Mesendoderm (in vitro differentiated cells): ENCODE results near the gene PLK5.
"Not testable (repeated sequence)": the region's sequence is repeated elsewhere in the genome, so short reads cannot be mapped to it uniquely, and the experiment has no call there.

ENCODE experiments used
- DNase-seq: peaks from one replicate; pipeline ENCODE4 v3.0.0; 2013
- H2AK5ac ChIP-seq: 2 replicates; pipeline ENCODE4 v1.6.1; 2013; ENCODE audit warnings: low read length, inconsistent platforms
- H2BK120ac ChIP-seq: 2 replicates; pipeline ENCODE4 v1.6.1; 2013; ENCODE audit warnings: low read depth, mild to moderate bottlenecking, low read length, moderate library complexity, mixed read lengths
- H2BK15ac ChIP-seq: replicated peaks from 2 replicates; pipeline ENCODE4 v1.6.1; 2013; ENCODE audit warnings: low read depth, mild to moderate bottlenecking, moderate library complexity
- H2BK5ac ChIP-seq: 2 replicates; pipeline ENCODE4 v1.6.1; 2013; ENCODE audit warnings: low read length, inconsistent platforms
- H3K18ac ChIP-seq: 2 replicates; pipeline ENCODE4 v1.6.1; 2013; ENCODE audit warnings: mild to moderate bottlenecking, low read length, mixed read lengths
- H3K23ac ChIP-seq: one replicate; pipeline ENCODE4 v1.6.1; 2013; ENCODE audit warnings: low read length
- H3K27ac ChIP-seq: 2 replicates; pipeline ENCODE4 v1.5.1; 2013; ENCODE audit warnings: low read depth, mild to moderate bottlenecking, inconsistent platforms, low read length, moderate library complexity
- H3K27me3 ChIP-seq: 2 replicates; pipeline ENCODE4 v1.6.1; 2013; ENCODE audit warnings: low read length, control low read depth, mild to moderate bottlenecking, inconsistent platforms; ENCODE audit not compliant: insufficient read depth, poor library complexity
- H3K36me3 ChIP-seq: 2 replicates; pipeline ENCODE4 v1.6.1; 2013; ENCODE audit warnings: low read length, inconsistent platforms; ENCODE audit not compliant: control insufficient read depth, insufficient read depth
- H3K4ac ChIP-seq: one replicate; pipeline ENCODE4 v1.6.1; 2013; ENCODE audit warnings: low read depth, mild to moderate bottlenecking, low read length, moderate library complexity
- H3K4me1 ChIP-seq: 2 replicates; pipeline ENCODE4 v1.6.1; 2013; ENCODE audit warnings: low read depth, low read length, inconsistent platforms; ENCODE audit not compliant: control insufficient read depth
- H3K4me2 ChIP-seq: 2 replicates; pipeline ENCODE4 v1.6.1; 2013; ENCODE audit warnings: low read length
- H3K4me3 ChIP-seq: 2 replicates; pipeline ENCODE4 v1.5.1; 2013; ENCODE audit warnings: mild to moderate bottlenecking, low read length
- H3K56ac ChIP-seq: one replicate; pipeline ENCODE4 v1.6.1; 2013; ENCODE audit warnings: low read length
- H3K79me1 ChIP-seq: 2 replicates; pipeline ENCODE4 v1.6.1; 2013; ENCODE audit warnings: low read length, inconsistent platforms
- H3K79me2 ChIP-seq: 2 replicates; pipeline ENCODE4 v1.6.1; 2013; ENCODE audit warnings: mild to moderate bottlenecking, low read length; ENCODE audit not compliant: control insufficient read depth, insufficient read depth
- H3K9ac ChIP-seq: 2 replicates; pipeline ENCODE4 v1.6.1; 2013; ENCODE audit warnings: low read length, inconsistent platforms
- H4K5ac ChIP-seq: one replicate; pipeline ENCODE4 v1.6.1; 2013; ENCODE audit warnings: low read length
- H4K8ac ChIP-seq: one replicate; pipeline ENCODE4 v1.6.1; 2013; ENCODE audit warnings: low read depth, mild to moderate bottlenecking, control low read depth, low read length, moderate library complexity
- WGBS: extraction: QIAGEN DNeasy Blood & Tissue Kit; methylation state at CpG from one replicate; pipeline ENCODE4 v1.1.7; 2013; ENCODE audit warnings: low lambda C conversion rate, missing lambda C conversion rate; ENCODE audit not compliant: insufficient coverage; ENCODE audit errors: extremely low coverage; 5-methylcytosine and 5-hydroxymethylcytosine counted together

Gene PLK5

GRCh38 chr19:1538978-1539377, 15.1 kb downstream of the PLK5 start:
- H3K4me3 ChIP-seq = no peak overlapping the region
- no peak overlapping the region for H4K5ac ChIP-seq
- no peaks in the 10 kb centered on the region for H3K4me1 ChIP-seq
- no peak overlapping the region for H2AK5ac ChIP-seq
- H3K4me2 ChIP-seq = no peak overlapping the region
- H4K8ac ChIP-seq = no peak overlapping the region
- H3K56ac ChIP-seq = no peak overlapping the region
- H3K79me2 ChIP-seq = no peaks in the 10 kb centered on the region
- no peaks in the 10 kb centered on the region for H3K79me1 ChIP-seq
- H3K36me3 ChIP-seq = no peaks in the 10 kb centered on the region
- H3K4ac ChIP-seq = no peak overlapping the region
- H3K9ac ChIP-seq = no peak overlapping the region
- H3K18ac ChIP-seq = no peak overlapping the region
- H3K27ac ChIP-seq = no peak overlapping the region
- DNase-seq = no peak
- no peak overlapping the region for H2BK120ac ChIP-seq
- H3K27me3 ChIP-seq = no peaks in the 10 kb centered on the region
- H3K23ac ChIP-seq = no peak overlapping the region
- no peak overlapping the region for H2BK5ac ChIP-seq
- no peak overlapping the region for H2BK15ac ChIP-seq
- no CpG with 5 or more reads among the region's 15 CpGs for WGBS

DNA sequence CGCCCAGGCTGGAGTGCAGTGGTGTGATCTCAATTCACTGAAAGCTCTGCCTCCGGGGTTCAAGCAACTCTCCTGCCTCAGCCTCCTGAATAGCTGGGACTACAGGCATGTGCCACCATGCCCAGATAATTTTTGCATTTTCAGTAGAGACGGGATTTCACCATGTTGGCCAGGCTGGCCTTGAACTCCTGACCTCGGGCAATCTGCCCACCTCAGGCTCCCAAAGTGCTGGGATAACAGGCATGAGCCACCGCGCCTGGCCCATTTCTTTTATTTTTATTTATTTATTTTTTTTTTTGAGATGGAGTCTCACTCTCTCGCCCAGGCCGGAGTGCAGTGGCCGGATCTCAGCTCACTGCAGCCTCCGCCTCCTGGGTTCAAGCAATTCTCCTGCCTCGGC, 15.9 kb downstream of the PLK5 start:
- H3K4ac ChIP-seq, H3K79me1 ChIP-seq, H2BK15ac ChIP-seq, H3K9ac ChIP-seq, H4K8ac ChIP-seq, DNase-seq, H3K56ac ChIP-seq, H3K4me2 ChIP-seq, H3K23ac ChIP-seq, H3K36me3 ChIP-seq, H2AK5ac ChIP-seq, H3K4me3 ChIP-seq, H3K4me1 ChIP-seq, H2BK120ac ChIP-seq, H4K5ac ChIP-seq, H3K18ac ChIP-seq, H2BK5ac ChIP-seq, H3K27ac ChIP-seq, H3K27me3 ChIP-seq, H3K79me2 ChIP-seq: not testable (repeated sequence)
- WGBS = no CpG with 5 or more reads among the region's 11 CpGs

DNA sequence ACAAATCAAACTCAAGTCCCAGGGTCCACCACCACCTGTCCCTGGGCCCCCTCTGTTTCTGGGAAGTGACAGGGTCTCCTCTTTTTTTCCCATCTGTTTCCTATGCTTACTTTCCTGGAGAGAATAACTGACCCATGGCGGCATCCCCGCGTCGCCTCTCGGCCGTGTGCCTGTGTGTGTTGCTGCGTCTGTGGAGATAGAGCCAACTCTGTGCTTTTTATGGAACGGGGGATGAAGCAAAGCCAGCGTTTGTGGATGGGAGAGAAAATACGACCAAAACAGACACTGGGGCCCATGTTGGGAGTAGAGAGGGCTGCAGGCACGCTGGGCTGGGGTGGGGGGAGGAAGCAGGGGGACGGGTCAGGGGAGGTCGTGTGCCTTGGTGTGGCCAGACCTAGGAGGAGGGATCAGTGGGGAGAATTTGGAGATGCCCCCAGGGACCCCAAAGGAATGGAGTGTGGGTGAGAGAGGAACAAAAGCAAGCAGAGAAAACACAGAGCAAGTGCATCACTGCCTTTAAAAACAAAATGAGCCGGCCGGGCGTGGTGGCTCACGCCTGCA, 16.6 kb downstream of the PLK5 start:
- H3K23ac ChIP-seq = no peak overlapping the region
- H3K4ac ChIP-seq = no peak overlapping the region
- H3K4me2 ChIP-seq = no peak overlapping the region
- H4K5ac ChIP-seq = no peak overlapping the region
- no peak overlapping the region for H2BK5ac ChIP-seq
- no peak for DNase-seq
- H3K79me2 ChIP-seq = no peaks in the 10 kb centered on the region
- H4K8ac ChIP-seq = no peak overlapping the region
- H3K27me3 ChIP-seq = no peaks in the 10 kb centered on the region
- H3K36me3 ChIP-seq = no peaks in the 10 kb centered on the region
- no peak overlapping the region for H3K27ac ChIP-seq
- H2BK15ac ChIP-seq = no peak overlapping the region
- no peak overlapping the region for H3K18ac ChIP-seq
- H2BK120ac ChIP-seq = no peak overlapping the region
- no peaks in the 10 kb centered on the region for H3K4me1 ChIP-seq
- WGBS = no CpG with 5 or more reads among the region's 17 CpGs
- H2AK5ac ChIP-seq = no peak overlapping the region
- H3K9ac ChIP-seq = no peak overlapping the region
- no peak overlapping the region for H3K4me3 ChIP-seq
- no peak overlapping the region for H3K56ac ChIP-seq
- no peaks in the 10 kb centered on the region for H3K79me1 ChIP-seq

GRCh38 chr19:1549332-1549945, 25.6 kb downstream of the PLK5 start:
- no peaks in the 10 kb centered on the region for H3K79me1 ChIP-seq
- H4K8ac ChIP-seq = no peak overlapping the region
- no peak overlapping the region for H3K9ac ChIP-seq
- H2BK5ac ChIP-seq = no peak overlapping the region
- no peaks in the 10 kb centered on the region for H3K4me1 ChIP-seq
- H3K4me3 ChIP-seq = no peak overlapping the region
- H3K4ac ChIP-seq = no peak overlapping the region
- no peak overlapping the region for H3K23ac ChIP-seq
- no peak overlapping the region for H3K56ac ChIP-seq
- H3K4me2 ChIP-seq = no peak overlapping the region
- no peak overlapping the region for H3K18ac ChIP-seq
- H4K5ac ChIP-seq = no peak overlapping the region
- no peak overlapping the region for H3K27ac ChIP-seq
- DNase-seq = no peak
- H3K27me3 ChIP-seq = no peaks in the 10 kb centered on the region
- H2BK120ac ChIP-seq = no peak overlapping the region
- no peak overlapping the region for H2BK15ac ChIP-seq
- peaks cover 2% of the 10 kb centered on the region for H3K36me3 ChIP-seq
- H3K79me2 ChIP-seq = no peaks in the 10 kb centered on the region
- no CpG with 5 or more reads among the region's 4 CpGs for WGBS
- H2AK5ac ChIP-seq = no peak overlapping the region

- H3K4me1 ChIP-seq = no peaks in the 10 kb centered on the region
- H3K56ac ChIP-seq = no peak overlapping the region
- no peak overlapping the region for H3K4ac ChIP-seq
- no peak overlapping the region for H3K4me3 ChIP-seq
- peaks cover 2% of the 10 kb centered on the region for H3K36me3 ChIP-seq
- no peak overlapping the region for H3K23ac ChIP-seq
- no peak overlapping the region for H4K8ac ChIP-seq
- H3K79me2 ChIP-seq = no peaks in the 10 kb centered on the region
- no peaks in the 10 kb centered on the region for H3K27me3 ChIP-seq
- H2AK5ac ChIP-seq = no peak overlapping the region
- H2BK120ac ChIP-seq = no peak overlapping the region
- no peak overlapping the region for H3K27ac ChIP-seq
- no peak overlapping the region for H3K18ac ChIP-seq
- no peak overlapping the region for H2BK15ac ChIP-seq
- H2BK5ac ChIP-seq = no peak overlapping the region
- H3K9ac ChIP-seq = no peak overlapping the region
- H3K79me1 ChIP-seq = no peaks in the 10 kb centered on the region
- no CpG with 5 or more reads among the region's 17 CpGs for WGBS
- H3K4me2 ChIP-seq = no peak overlapping the region
- no peak for DNase-seq
- H4K5ac ChIP-seq = no peak overlapping the region
These were observed 27.5 kb downstream of the PLK5 start for GRCh38 chr19:1551068-1552040.
